ENCODE measurements around the gene AZIN2.
"Not testable (repeated sequence)": the region's sequence is repeated elsewhere in the genome, so short reads cannot be mapped to it uniquely, and the experiment has no call there.

AZIN2 gene

GRCh38 chr1:33060579-33061083, 20.3 kb upstream of the AZIN2 start:
- DNase-seq = no peak

GRCh38 chr1:33061834-33062233, 19.1 kb upstream of the AZIN2 start:
- no peak for DNase-seq

- DNase-seq = not testable (repeated sequence)
Observed at GRCh38 chr1:33064284-33064683, 16.7 kb upstream of the AZIN2 start.

- no peak for DNase-seq
Observed at GRCh38 chr1:33065301-33065700, 15.7 kb upstream of the AZIN2 start.

- DNase-seq = not testable (repeated sequence)
Observed at GRCh38 chr1:33066477-33066876, 14.5 kb upstream of the AZIN2 start.

GRCh38 chr1:33068108-33068507, 12.8 kb upstream of the AZIN2 start:
- DNase-seq = not testable (repeated sequence)

GRCh38 chr1:33070628-33071027, 10.3 kb upstream of the AZIN2 start:
- no peak for DNase-seq

GRCh38 chr1:33072707-33073106, 8.2 kb upstream of the AZIN2 start:
- no peak for DNase-seq

GRCh38 chr1:33074193-33074945, 6.6 kb upstream of the AZIN2 start:
- no peak for DNase-seq

- DNase-seq = no peak
Observed at GRCh38 chr1:33078030-33078591, 2.8 kb upstream of the AZIN2 start.

GRCh38 chr1:33080373-33080772, 580 bp upstream of the AZIN2 start:
- DNase-seq = no peak

- no peak for DNase-seq
Observed at GRCh38 chr1:33081554-33082305, 777 bp downstream of the AZIN2 start.

- DNase-seq = no peak
Observed at GRCh38 chr1:33082575-33083108, 1.7 kb downstream of the AZIN2 start.

GRCh38 chr1:33085332-33085731, 4.4 kb downstream of the AZIN2 start:
- DNase-seq = no peak

GRCh38 chr1:33086384-33086850, 5.5 kb downstream of the AZIN2 start:
- no peak for DNase-seq

GRCh38 chr1:33087677-33088076, 6.7 kb downstream of the AZIN2 start:
- DNase-seq = no peak

GRCh38 chr1:33088119-33088906, 7.4 kb downstream of the AZIN2 start:
- no peak for DNase-seq

- DNase-seq = no peak
Observed at GRCh38 chr1:33089457-33089856, 8.5 kb downstream of the AZIN2 start.

- DNase-seq = no peak
Observed at GRCh38 chr1:33092438-33092837, 11.5 kb downstream of the AZIN2 start.

- DNase-seq = no peak
Observed at GRCh38 chr1:33093004-33093403, 12.1 kb downstream of the AZIN2 start.

- DNase-seq = no peak
Observed at GRCh38 chr1:33094486-33094885, 13.5 kb downstream of the AZIN2 start.

GRCh38 chr1:33094971-33095604, 14.1 kb downstream of the AZIN2 start:
- no peak for DNase-seq
